ENCODE data around the gene SAMD14. TPM values are rescaled to one million over a fixed set of nuclear protein-coding genes. Genes with fewer than 3 reads are reported as not detected.
"Not testable (repeated sequence)": the region's sequence is repeated elsewhere in the genome, so short reads cannot be mapped to it uniquely, and the experiment has no call there.

Gene SAMD14
- total RNA-seq, 1 donor from 2014 or later: 8.8 TPM

DNA sequence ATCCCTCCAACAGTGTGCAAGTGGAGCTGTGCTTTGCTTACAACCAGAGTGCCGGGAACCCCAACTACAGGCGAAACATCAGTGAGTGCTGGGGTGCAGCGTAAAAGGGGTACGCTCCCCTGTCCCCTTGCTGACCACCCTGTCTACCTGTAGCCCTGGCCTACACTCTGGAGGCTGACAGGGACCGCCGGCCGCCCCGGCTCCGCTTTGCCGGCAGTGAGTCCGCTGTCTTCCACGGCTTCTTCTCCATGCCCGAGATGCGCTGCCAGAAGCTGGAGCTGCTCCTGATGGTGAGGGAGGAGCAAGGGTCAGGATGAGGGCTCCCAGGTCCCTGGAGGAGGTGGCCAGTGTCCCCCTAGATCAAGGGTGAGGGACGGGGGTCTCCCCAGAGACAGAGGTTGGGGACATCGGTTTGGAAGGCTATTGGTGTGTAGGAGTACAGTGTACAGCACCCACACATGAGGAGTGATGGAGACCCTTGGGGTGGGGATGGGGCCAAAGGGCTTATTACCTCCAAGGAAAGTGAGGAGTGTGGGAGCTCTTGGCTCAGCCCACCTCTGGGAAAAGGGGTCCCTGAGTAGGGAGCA lies 54.4 kb downstream of the SAMD14 start:
- DNase-seq (ENCODE audit: low spot score): no peak

DNA sequence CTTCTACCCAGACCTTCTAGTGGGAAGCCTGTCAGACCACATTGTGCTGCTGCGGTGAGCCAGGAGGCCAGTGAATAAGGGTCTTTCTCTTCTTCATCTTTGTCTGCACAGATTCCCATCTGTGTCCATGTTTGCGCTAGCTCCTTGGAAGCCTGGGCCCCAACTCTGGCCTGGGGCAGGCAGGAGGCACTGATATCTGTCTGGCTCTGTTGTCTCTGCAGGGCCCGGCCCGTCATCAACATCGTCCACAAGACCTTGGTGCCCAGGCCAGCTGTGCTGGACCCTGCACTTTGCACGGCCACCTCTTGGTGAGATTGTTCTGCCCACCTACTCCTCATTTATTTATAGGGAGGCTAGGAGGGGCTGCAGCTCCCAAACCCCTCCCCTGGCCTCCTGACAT lies 55.7 kb downstream of the SAMD14 start:
- no peak for DNase-seq (ENCODE audit: low spot score)

DNA sequence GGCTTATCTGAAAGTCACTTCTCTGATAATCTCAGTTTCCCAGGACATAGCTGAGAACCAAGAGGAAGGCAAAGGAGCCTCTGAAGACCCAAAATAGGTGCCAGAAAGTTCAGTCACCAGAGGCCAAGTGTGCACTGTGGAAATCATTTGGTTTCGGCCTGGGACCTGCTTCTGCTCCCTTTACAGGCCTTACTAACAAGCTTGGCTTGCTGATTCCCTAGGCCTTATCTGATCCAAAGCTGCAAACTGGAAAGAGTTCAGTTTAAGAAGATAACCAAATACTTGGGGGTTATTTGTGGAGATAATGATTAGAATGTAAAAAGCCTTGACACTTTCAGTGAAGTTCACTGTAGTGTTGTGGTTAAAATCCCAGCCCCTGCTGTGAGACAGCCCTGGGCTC lies 57.0 kb downstream of the SAMD14 start:
- DNase-seq (ENCODE audit: low spot score): no peak

DNA sequence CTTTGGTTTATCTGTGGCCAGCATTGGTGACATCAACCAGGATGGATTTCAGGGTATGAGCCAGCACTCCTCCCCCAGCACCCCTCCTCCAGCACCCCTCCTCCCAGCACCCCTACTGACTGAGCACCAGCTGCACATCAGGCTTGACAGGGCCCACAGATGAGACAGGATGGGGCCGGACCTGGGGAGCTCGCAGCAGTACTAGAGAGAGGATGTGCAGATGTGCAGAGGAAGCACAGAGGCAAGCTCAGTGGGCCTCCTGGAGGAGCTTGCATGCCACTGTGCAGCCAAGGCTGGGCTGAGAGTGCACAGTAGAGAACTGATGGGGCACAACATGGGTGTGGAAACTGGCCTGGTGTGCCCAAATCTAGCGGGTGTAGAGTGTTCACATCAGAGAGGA lies 57.8 kb downstream of the SAMD14 start:
- DNase-seq (ENCODE audit: low spot score): no peak

DNA sequence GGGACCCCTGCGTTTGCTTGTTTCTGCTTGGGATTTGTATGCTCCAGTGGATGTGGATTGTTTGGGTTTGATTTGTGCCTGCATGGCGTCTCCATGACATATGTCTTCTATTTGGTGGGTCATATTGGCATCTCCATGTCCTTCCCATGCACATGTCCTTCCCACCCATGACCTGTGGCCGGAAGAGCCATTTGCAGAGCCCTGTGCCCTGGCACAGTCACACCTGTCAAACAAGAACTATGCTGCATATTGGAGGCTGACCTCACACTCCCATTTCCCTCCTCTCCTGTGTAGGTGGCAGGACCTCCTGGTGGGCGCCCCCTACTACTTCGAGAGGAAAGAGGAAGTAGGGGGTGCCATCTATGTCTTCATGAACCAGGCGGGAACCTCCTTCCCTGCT lies 58.3 kb downstream of the SAMD14 start:
- DNase-seq (ENCODE audit: low spot score): no peak

DNA sequence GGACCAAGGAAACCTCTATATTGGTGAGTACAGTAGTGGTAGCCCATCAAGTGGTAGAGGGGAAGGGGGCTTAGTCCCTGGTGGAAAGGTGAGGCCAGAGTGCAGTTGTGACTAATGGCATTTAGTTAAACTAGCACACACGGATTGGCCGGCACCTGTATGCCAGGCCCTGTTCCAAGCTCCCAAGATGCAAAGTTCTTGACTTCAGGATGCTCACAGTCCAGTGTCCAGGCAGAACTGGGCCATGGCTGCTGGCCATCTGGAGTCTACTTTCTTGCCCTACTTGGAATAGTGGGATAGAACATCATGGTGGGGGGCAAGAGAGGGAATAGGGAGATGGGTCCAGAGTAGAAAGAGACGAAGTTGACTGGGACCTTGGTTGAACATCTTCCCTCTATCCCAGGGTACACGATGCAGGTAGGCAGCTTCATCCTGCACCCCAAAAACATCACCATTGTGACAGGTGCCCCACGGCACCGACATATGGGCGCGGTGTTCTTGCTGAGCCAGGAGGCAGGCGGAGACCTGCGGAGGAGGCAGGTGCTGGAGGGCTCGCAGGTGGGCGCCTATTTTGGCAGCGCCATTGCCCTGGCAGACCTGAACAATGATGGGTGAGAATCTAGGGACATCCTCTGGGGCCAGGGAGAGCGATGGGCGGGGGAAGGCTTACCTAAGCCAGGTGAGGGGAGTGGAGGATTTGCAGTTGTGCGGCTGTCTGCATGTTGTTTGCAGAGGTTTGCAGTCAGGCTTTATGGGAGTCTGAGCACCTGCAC lies 58.9 kb downstream of the SAMD14 start:
- no peak for DNase-seq (ENCODE audit: low spot score)

- DNase-seq (ENCODE audit: low spot score): no peak
Measured at GRCh38 chr17:50067996-50068395, 62.0 kb downstream of the SAMD14 start.

DNA sequence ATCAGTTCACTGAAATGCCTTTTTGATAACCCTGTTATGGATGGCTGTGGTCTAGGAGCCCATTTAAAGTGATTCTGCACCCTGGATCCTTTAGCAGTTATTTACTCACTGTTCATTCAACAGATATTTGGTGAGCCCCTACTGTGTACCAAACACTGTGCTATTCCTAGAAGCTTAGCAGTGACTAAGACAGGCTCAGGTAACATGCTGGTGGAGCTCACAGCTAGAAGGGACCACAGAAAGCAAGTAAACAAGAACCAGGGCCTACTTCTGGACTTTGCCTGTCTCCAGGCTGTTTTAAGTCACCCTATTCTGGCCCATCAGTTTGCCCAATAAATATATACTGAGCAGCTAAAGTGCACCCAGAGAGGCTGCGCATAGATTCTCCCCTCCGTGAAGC lies 63.0 kb downstream of the SAMD14 start:
- no peak for DNase-seq (ENCODE audit: low spot score)

DNA sequence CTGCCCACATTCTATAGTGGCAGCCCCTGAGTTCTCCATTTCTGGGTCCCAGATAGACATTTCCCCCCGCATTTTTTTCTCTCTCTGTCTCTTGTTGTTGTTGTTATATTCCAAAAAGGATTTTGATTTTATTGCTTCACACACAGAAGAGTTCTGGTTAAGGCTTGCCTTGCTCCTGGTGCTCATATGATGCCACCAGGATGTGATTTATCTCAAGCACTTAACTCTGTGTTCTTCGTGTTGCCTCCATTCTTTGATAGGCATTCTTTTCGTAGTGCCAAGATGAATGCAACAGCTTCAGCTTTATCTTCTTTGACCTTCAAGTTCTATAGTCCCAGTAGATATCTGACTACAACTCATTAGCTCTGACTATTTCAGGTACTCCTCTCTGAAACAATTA lies 64.9 kb downstream of the SAMD14 start:
- no peak for DNase-seq (ENCODE audit: low spot score)

- no peak for DNase-seq (ENCODE audit: low spot score)
Measured at GRCh38 chr17:50064253-50065001, 65.5 kb downstream of the SAMD14 start.

GRCh38 chr17:50063561-50064252 lies 66.3 kb downstream of the SAMD14 start:
- DNase-seq (ENCODE audit: low spot score): no peak

GRCh38 chr17:50062293-50063243 lies 67.4 kb downstream of the SAMD14 start:
- DNase-seq (ENCODE audit: low spot score): peak; percentile 86

DNA sequence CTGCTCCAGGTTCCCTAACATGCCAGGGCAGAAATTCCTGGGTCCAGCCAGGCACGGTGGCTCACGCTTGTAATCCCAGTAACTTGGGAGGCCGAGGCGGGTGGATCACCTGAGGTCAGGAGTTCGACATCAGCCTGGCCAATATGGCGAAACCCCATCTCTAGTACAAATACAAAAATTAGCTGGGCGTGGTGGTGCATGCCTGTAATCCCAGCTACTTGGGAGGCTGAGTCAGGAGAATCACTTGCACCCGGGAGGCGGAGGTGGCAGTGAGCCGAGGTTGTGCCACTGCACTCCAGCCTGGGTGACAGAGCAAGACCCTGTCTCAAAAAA lies 68.3 kb downstream of the SAMD14 start:
- not testable (repeated sequence) for DNase-seq (ENCODE audit: low spot score)

DNA sequence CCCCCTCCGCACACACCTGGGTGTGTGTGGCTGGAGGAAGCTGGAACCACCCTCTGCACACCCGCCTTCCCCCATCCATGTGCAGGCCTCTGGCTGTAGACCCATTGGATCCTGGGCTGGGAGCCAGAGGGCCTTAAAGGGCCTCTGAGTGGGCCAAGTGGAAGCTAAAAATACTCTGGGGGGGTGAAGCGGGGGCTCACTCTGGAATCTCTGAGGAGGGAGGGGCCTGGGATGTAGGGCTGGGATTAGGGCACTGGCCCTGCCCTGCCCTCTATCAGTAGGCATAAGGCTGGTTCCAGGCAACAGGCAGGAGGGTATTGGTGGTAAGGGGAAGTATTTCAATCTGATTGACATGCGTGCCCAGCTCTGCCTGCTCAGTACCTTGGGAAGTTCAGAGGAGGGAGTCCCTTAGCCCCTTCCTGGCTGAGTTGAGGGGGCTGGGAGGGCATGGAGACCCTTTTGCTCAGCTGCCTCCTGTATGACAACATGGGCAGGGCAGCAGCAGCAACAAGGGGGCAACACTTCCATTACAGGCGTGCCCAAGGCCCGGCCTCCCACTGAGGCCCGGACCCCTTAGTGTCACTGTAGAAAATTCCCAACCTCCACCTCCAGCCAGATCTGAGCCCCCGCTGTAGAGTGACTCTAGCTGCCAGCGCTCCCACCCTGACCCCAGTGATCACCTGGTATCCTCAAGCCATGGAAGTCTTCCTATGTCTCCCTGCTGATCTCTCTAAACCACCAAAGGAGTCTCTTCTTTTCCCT lies 68.8 kb downstream of the SAMD14 start:
- peak; percentile 73 for DNase-seq (ENCODE audit: low spot score)

Other genes with a start within 250 kb of the SAMD14 start
- gene DLX4, start 161.0 kb downstream of the SAMD14 start, total RNA-seq: not detected
- 0.26 TPM for gene DLX3, start 134.9 kb downstream of the SAMD14 start, total RNA-seq
- 134 TPM for gene ITGA3, start 74.0 kb downstream of the SAMD14 start, total RNA-seq
- gene PDK2, start 34.8 kb downstream of the SAMD14 start, total RNA-seq: 64.7 TPM
- 61.5 TPM for gene PPP1R9B, start 20.5 kb upstream of the SAMD14 start, total RNA-seq
- 23.5 TPM for gene SGCA, start 35.8 kb upstream of the SAMD14 start, total RNA-seq
- gene COL1A1, start 71.5 kb upstream of the SAMD14 start, total RNA-seq: 421 TPM
- 27.2 TPM for gene TMEM92, start 144.3 kb upstream of the SAMD14 start, total RNA-seq
- 37.0 TPM for gene XYLT2, start 216.0 kb upstream of the SAMD14 start, total RNA-seq
- 55.5 TPM for gene MRPL27, start 243.0 kb upstream of the SAMD14 start, total RNA-seq
- gene EME1, start 243.1 kb upstream of the SAMD14 start, total RNA-seq: 1.4 TPM

All from mucosa of gallbladder (tissue), 1 donor.